ENCODE measurements around the gene CACNA2D2. TPM values are rescaled to one million over a fixed set of nuclear protein-coding genes. Genes with fewer than 3 reads are reported as not detected.

CACNA2D2 gene
- total and polyA plus RNA-seq, 9 donors = 0.95 to 8.6 (median 3.8) TPM

GRCh38 chr3:50385754-50386153 lies 117.7 kb downstream of the CACNA2D2 start:
- WGBS, 3 donors = 82 to 91% (median 85%) methylated on average over 13 of the region's 13 CpGs
- Histone ChIP-seq H3K9me3 (no peaks in the 10 kb centered on the region), H3K27me3 (no peaks in the 10 kb centered on the region), H3K4me3 (no peak overlapping the region), H3K4me1 (ENCODE audit: insufficient read depth) (peaks cover 6% of the 10 kb centered on the region), H3K27ac (no peak overlapping the region), H3K36me3 (no peaks in the 10 kb centered on the region)
- DNase-seq = no peak
- TF ChIP-seq CTCF (IDR thresholded peaks at IDR 0.05) (no peak), EP300 (IDR thresholded peaks at IDR 0.05) (no peak), POLR2A (IDR thresholded peaks at IDR 0.05) (no peak)
- intact Hi-C loops (cut with DNase I) = no loop called here

- peaks cover 6% of the 10 kb centered on the region for H3K4me1 ChIP-seq (ENCODE audit: insufficient read depth)
- H3K36me3 ChIP-seq = no peaks in the 10 kb centered on the region
- TF ChIP-seq POLR2A (IDR thresholded peaks at IDR 0.05) (no peak), CTCF (IDR thresholded peaks at IDR 0.05) (no peak), EP300 (IDR thresholded peaks at IDR 0.05) (no peak)
- no peak overlapping the region for H3K27ac ChIP-seq
- H3K4me3 ChIP-seq = no peak overlapping the region
- no peaks in the 10 kb centered on the region for H3K27me3 ChIP-seq
- intact Hi-C loops (cut with DNase I) = no loop called here
- DNase-seq = no peak
- no peaks in the 10 kb centered on the region for H3K9me3 ChIP-seq
- 80 to 88% (median 80%) methylated on average over 6 of the region's 6 CpGs for WGBS, 3 donors
These were observed 119.7 kb downstream of the CACNA2D2 start for GRCh38 chr3:50383750-50384149.

GRCh38 chr3:50382722-50383121 lies 120.7 kb downstream of the CACNA2D2 start:
- H3K4me1 ChIP-seq (ENCODE audit: insufficient read depth) = peaks cover 6% of the 10 kb centered on the region
- no peak for DNase-seq
- no peak overlapping the region for H3K4me3 ChIP-seq
- no peaks in the 10 kb centered on the region for H3K27me3 ChIP-seq
- H3K9me3 ChIP-seq = no peaks in the 10 kb centered on the region
- H3K36me3 ChIP-seq = no peaks in the 10 kb centered on the region
- peak overlapping the region in 1 of 2 donors; percentile 14 for H3K27ac ChIP-seq
- no peak for TF ChIP-seq EP300 (IDR thresholded peaks at IDR 0.05)
- no peak for TF ChIP-seq CTCF (IDR thresholded peaks at IDR 0.05)
- TF ChIP-seq POLR2A (IDR thresholded peaks at IDR 0.05) = no peak
- intact Hi-C loops (cut with DNase I) = no loop called here
- WGBS, 3 donors = 71 to 76% (median 76%) methylated on average over 12 of the region's 12 CpGs

- Histone ChIP-seq H3K27ac (no peak overlapping the region), H3K9me3 (no peaks in the 10 kb centered on the region), H3K36me3 (no peaks in the 10 kb centered on the region), H3K4me1 (ENCODE audit: insufficient read depth) (peaks cover 6% of the 10 kb centered on the region), H3K4me3 (no peak overlapping the region), H3K27me3 (no peaks in the 10 kb centered on the region)
- no peak for TF ChIP-seq CTCF (IDR thresholded peaks at IDR 0.05)
- no peak for TF ChIP-seq POLR2A (IDR thresholded peaks at IDR 0.05)
- TF ChIP-seq EP300 (IDR thresholded peaks at IDR 0.05) = no peak
- WGBS, 3 donors = 87 to 95% (median 93%) methylated on average over 4 of the region's 4 CpGs
- no peak for DNase-seq
- intact Hi-C loops (cut with DNase I) = no loop called here
These were observed 122.1 kb downstream of the CACNA2D2 start for GRCh38 chr3:50381383-50381782.
